Heart left ventricle (tissue), 16 donors: Measurements from ENCODE around the gene DOK3. TPM values are rescaled to one million over a fixed set of nuclear protein-coding genes. Genes with fewer than 3 reads are reported as not detected.
A peak's percentile ranks its signal among the peaks of the same experiment; 100 is the strongest.

Experiments
- ATAC-seq, 4 donors: fragments of 200-7000 bp; cut with Tn5 transposase; one replicate each; pipeline ENCODE4 v1.9.1; 2020 to 2022; ENCODE audit warnings: moderate library complexity in 4 of 4, mild to moderate bottlenecking in 3 of 4, moderate number of reproducible peaks in 1 of 4
- DNase-seq, 5 donors: peaks; one replicate each; pipeline ENCODE4 v3.0.0-alpha.2; 2020
- H3K27ac ChIP-seq, 12 donors: fragments of 200-600 bp; sonication (generic) in 4 of 12; one replicate each; pipeline versions ENCODE4 v1.5.0 to v1.8.0; 2016 to 2022; ENCODE audit warnings: mild to moderate bottlenecking in 2 of 12
- H3K27me3 ChIP-seq, 9 donors: fragments of 200-600 bp; sonication (generic) in 2 of 9; one replicate each; pipeline versions ENCODE4 v1.5.1 to v1.8.0; 2016 to 2022; ENCODE audit warnings: mild to moderate bottlenecking in 3 of 9
- H3K36me3 ChIP-seq, 9 donors: fragments of 200-600 bp; sonication (generic) in 2 of 9; one replicate each; pipeline versions ENCODE4 v1.5.0 to v1.8.0; 2018 to 2022; ENCODE audit warnings: mild to moderate bottlenecking in 2 of 9
- H3K4me1 ChIP-seq, 12 donors: fragments of 200-600 bp; sonication (generic) in 4 of 12; one replicate each; pipeline versions ENCODE4 v1.5.0 to v1.8.0; 2016 to 2022; ENCODE audit warnings: mild to moderate bottlenecking in 3 of 12
- H3K4me3 ChIP-seq, 12 donors: fragments of 200-600 bp; sonication (generic) in 4 of 12; one replicate each; pipeline versions ENCODE4 v1.5.0 to v1.8.0; 2017 to 2022; ENCODE audit warnings: mild to moderate bottlenecking in 9 of 12, moderate library complexity in 4 of 12
- H3K9me3 ChIP-seq, 12 donors: fragments of 200-600 bp; sonication (generic) in 4 of 12; one replicate each; pipeline versions ENCODE4 v1.5.0 to v1.8.0; 2016 to 2022; ENCODE audit warnings: mild to moderate bottlenecking in 1 of 12
- POLR2A ChIP-seq, 2 donors: fragments of 450-650 bp; IDR thresholded peaks; one replicate each; pipeline ENCODE4 v1.6.1; 2017; ENCODE audit warnings: antibody characterized with exemption in 2 of 2, mild to moderate bottlenecking in 2 of 2, moderate library complexity in 2 of 2
- WGBS, 4 donors: extraction: QIAGEN DNeasy Blood & Tissue Kit in 2 of 4; methylation state at CpG; one replicate each; pipeline versions ENCODE4 v1.1.5 to v1.1.7; 2013 to 2018; 5-methylcytosine and 5-hydroxymethylcytosine counted together
- intact Hi-C, 10 donors: fragments of 100-400 bp; cut with DNase I; formaldehyde crosslinking; loops; one replicate each; pipeline versions ENCODE4 v1.11.1 to v1.14.2; 2022
- polyA plus RNA-seq, 2 donors: library from polyadenylated mRNA; stranded (reverse); fragments of 200-250 nt; gene quantifications; one replicate each; pipeline ENCODE4 v1.2.3, GENCODE V29; 2013
- total RNA-seq, 9 donors: library from RNA; depleted of rRNA in 2 of 9; stranded (reverse); fragments of >200 nt in 2 of 9; fragmentation: NEBNext Ultra II Directional in 3 of 9; extraction: Animal tissue kit (Norgen Biotek cat#: 25700) in 3 of 9; gene quantifications; one replicate each; pipeline versions ENCODE4 v1.1.0 to v1.2.4, GENCODE V29; 2016 to 2023
- TF ChIP-seq, protein P1 (sequence below), 12 donors: fragments of 200-600 bp; sonication (generic) in 4 of 12; IDR thresholded peaks; one replicate each; pipeline versions ENCODE4 v1.5.0 to v1.8.0; 2018 to 2022; ENCODE audit warnings: antibody characterized with exemption in 12 of 12, mild to moderate bottlenecking in 5 of 12
- donor health status: ischemic (EF 13 %, LVEDD 7.1; RV severe dilation, severe dysfunction).
- donor health status: healthy with polysubstance abuse.
- donor health status: DM: no; HTN: yes; CAD: no.
- donor health status: DM: no; HTN: no; CAD: no.
- donor health status: ischemic (EF 25% LVEDD 6.9; RV normal size, moderate dysfunction).
- donor health status: ischemic (EF 25% LVEDD 5.7; RV mildly dilated, moderate dysfunction).
- donor health status: healthy.
- donor health status: DM: yes; HTN: yes; CAD: no.
- donor health status: ischemic (EF 35%, LVEDD 5.7; RV mildly dilated, moderate dysfunction).
- donor health status: nonischemic (EF 11% LVEDD 7.7; RV severe dilation, severe dysfunction).
- donor health status: DM: yes; HTN: yes; CAD: no.
- donor health status: PGD.
- donor health status: ischemic (EF 29% LVEDD 5.4; RV normal size, mild dysfunction).
- donor health status: nonischemic (EF 23%, LVEDD 6.1; RV moderate dilation, normal function).

DOK3 gene
- total and polyA plus RNA-seq, 11 donors, result 0.77 to 23.8 (median 2.7) TPM

DNA sequence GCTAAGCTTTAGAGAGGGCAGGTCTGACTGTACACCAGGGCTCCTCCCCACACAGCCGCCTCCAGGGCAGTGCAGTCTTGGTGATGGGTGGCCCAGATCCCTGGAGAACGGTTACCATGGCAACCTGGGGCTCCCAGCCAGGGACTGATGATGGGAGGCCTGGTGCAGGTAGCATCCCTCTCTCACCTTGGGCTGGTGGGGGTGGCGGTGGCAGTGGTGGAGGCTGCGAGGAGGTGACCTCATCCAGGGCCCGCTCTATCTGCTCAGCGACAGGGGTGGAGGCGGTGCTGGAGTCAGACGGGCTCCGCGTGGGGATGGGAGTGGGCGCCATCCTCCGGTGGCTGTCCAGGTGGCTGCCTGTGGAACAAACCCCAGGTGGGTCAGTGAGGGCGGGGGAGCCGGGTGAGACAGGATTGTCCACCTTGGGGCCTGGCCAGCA, 50.7 kb downstream of the DOK3 start:
- intact Hi-C loops, result loop anchor here in 7 of 10 donors (5.0 to 10.0 kb wide), 3 partner anchors 38 to 144 kb away; partner anchors contain the start of genes MXD3 (in 5 of the 7) and PDLIM7 (in 3 of the 7)
- peak in 2 of 5 donors; percentile 24 to 54 for DNase-seq

DNA sequence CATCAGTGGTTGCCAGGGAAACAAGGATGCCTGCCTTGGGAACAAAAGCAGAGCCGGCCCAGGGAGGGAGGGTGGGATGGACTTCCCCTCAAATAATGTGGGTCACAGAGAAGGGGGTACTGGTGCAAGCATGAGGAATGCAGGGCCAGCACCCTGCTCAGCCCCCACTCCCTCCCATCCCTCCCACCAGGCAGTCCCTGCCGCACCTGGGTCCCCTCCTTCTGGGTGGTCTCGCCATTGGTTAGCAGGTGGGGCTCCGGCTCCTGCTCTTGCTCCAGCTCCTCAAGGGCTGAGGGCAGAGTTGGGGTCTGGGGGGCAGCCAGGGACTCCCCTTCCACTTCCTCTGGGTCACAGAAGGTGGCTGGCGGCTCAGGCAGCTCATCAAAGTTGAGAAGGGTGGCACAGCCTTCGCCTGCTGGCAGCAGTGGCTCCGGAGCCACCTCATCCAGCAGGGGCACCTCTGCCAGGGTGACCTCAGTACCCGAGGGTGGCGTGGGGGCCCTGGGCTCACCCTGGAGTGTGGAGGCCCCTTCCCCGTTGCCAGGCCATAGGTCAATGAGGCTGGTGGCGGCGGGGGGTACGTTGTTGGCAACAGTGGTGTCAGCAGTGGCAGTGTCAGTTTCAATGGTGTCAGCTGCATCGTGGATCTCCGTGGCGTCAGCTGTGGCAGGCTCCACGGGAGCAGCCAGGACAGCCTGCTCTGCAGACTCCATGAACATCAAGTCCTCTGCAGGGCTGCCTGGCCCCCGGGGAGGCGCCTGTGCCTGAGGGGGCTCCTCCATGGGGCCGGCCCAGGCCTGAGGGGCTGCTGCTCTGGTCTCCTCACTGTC, 51.6 kb downstream of the DOK3 start:
- intact Hi-C loops, result loop anchor here in 7 of 10 donors (5.0 to 10.0 kb wide), 3 partner anchors 39 to 143 kb away; partner anchors contain the start of genes MXD3 (in 5 of the 7) and PDLIM7 (in 3 of the 7)
- ATAC-seq (no peak), DNase-seq (peak in 2 of 5 donors; percentile 31 to 60)
- Histone ChIP-seq H3K27me3 (peaks cover 0 to 2% (median 0%) of the 10 kb centered on the region in 9 donors), H3K4me3 (no peak overlapping the region), H3K4me1 (peaks cover 0 to 57% (median 34%) of the 10 kb centered on the region in 12 donors), H3K27ac (peak overlapping the region in 2 of 12 donors; percentile 24 to 70), H3K9me3 (no peaks in the 10 kb centered on the region), H3K36me3 (peaks cover 0 to 25% (median 11%) of the 10 kb centered on the region in 9 donors)
- no peak for TF ChIP-seq POLR2A (IDR thresholded peaks at IDR 0.05)
- TF ChIP-seq, protein P1, sequence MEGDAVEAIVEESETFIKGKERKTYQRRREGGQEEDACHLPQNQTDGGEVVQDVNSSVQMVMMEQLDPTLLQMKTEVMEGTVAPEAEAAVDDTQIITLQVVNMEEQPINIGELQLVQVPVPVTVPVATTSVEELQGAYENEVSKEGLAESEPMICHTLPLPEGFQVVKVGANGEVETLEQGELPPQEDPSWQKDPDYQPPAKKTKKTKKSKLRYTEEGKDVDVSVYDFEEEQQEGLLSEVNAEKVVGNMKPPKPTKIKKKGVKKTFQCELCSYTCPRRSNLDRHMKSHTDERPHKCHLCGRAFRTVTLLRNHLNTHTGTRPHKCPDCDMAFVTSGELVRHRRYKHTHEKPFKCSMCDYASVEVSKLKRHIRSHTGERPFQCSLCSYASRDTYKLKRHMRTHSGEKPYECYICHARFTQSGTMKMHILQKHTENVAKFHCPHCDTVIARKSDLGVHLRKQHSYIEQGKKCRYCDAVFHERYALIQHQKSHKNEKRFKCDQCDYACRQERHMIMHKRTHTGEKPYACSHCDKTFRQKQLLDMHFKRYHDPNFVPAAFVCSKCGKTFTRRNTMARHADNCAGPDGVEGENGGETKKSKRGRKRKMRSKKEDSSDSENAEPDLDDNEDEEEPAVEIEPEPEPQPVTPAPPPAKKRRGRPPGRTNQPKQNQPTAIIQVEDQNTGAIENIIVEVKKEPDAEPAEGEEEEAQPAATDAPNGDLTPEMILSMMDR (IDR thresholded peaks at IDR 0.05), result no peak
- WGBS, 4 donors, result 81 to 91% (median 86%) methylated on average over 8 to 20 of the region's 20 CpGs

More for the DNA sequence above, 50.7 kb downstream of the DOK3 start:
- TF ChIP-seq, protein P1 (IDR thresholded peaks at IDR 0.05), result no peak
- TF ChIP-seq POLR2A (IDR thresholded peaks at IDR 0.05), result no peak
- Histone ChIP-seq H3K4me1 (peaks cover 0 to 54% (median 31%) of the 10 kb centered on the region in 12 donors), H3K9me3 (no peaks in the 10 kb centered on the region), H3K36me3 (peaks cover 0 to 25% (median 11%) of the 10 kb centered on the region in 9 donors), H3K4me3 (no peak overlapping the region), H3K27me3 (no peaks in the 10 kb centered on the region), H3K27ac (no peak overlapping the region)
- 89 to 97% (median 90%) methylated on average over 4 to 14 of the region's 14 CpGs for WGBS, 4 donors
- ATAC-seq, result no peak

DNA sequence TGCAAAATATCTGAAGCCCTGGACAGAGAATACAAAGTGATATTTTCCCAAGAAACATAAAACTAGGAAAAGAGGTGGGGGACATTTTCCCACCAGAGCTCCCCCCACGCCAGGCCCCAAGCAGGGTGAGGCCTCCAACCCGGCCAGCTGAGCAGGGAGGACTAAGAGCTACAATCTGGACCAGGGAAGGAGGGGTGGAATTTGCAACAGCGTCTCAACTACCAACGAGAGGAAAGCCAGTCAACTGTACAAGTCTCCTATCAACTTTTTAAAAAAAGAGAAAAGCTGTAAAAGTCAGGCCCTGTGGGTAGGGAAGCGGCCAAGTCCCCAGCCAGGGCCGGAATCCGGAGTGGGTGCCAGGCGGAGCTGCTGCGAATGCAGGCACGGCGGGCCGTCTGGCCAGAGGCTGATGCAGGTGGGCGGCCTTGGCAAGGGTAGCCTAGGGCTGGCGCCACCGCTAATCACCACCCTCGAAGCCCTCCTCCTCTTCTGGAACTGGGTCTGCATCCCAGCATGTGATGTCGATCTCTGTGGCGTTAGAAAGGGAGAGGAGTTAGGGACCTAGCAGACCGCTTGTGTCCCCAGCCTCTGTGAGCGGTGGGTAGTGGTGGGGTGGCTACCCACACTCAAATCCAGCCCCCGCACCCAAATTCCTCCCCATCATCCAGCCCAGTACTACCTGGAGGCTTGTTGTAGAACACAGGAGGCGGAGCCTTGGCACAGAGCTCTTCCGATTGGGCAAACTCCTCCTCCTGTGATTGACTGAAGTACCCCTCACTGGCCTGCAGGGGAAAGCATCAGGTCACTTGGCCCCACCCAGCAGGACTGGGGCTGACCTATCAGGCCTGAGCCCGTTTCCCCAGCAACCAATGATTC, 52.4 kb downstream of the DOK3 start:
- H3K9me3 ChIP-seq, result no peaks in the 10 kb centered on the region
- peak overlapping the region in 5 of 12 donors; percentile 17 to 70 (median 44) for H3K27ac ChIP-seq
- peaks cover 0 to 57% (median 30%) of the 10 kb centered on the region in 12 donors for H3K4me1 ChIP-seq

More for the DNA sequence above, 52.4 kb downstream of the DOK3 start:
- no peak for TF ChIP-seq POLR2A (IDR thresholded peaks at IDR 0.05)
- TF ChIP-seq, protein P1 (IDR thresholded peaks at IDR 0.05), result peak in 11 of 12 donors; percentile 37 to 65 (median 50)
- ATAC-seq (peak; percentile 9 to 49 (median 47)), DNase-seq (peak in 4 of 5 donors; percentile 78 to 89 (median 86))
- H3K27me3 ChIP-seq, result peaks cover 0 to 9% (median 0%) of the 10 kb centered on the region in 9 donors
- intact Hi-C loops, result loop anchor here in 8 of 10 donors (1.0 to 10.0 kb wide), 4 partner anchors 40 to 142 kb away; partner anchors contain the start of genes MXD3 (in 5 of the 8) and PDLIM7 (in 3 of the 8)
- no peak overlapping the region for H3K4me3 ChIP-seq
- H3K36me3 ChIP-seq, result peaks cover 0 to 25% (median 11%) of the 10 kb centered on the region in 9 donors
- 76 to 82% (median 79%) methylated on average over 18 to 24 of the region's 24 CpGs for WGBS, 4 donors
